ENCODE data around the gene PYGM. TPM values are rescaled to one million over a fixed set of nuclear protein-coding genes. Genes with fewer than 3 reads are reported as not detected.
A peak's percentile ranks its signal among the peaks of the same experiment; 100 is the strongest.

Gene PYGM
- total and polyA plus RNA-seq, 2 of the 13 experiments (the other 11 are each of a cell fraction or from before 2014, with no cell fraction given), result 0.11 to 0.12 TPM

DNA sequence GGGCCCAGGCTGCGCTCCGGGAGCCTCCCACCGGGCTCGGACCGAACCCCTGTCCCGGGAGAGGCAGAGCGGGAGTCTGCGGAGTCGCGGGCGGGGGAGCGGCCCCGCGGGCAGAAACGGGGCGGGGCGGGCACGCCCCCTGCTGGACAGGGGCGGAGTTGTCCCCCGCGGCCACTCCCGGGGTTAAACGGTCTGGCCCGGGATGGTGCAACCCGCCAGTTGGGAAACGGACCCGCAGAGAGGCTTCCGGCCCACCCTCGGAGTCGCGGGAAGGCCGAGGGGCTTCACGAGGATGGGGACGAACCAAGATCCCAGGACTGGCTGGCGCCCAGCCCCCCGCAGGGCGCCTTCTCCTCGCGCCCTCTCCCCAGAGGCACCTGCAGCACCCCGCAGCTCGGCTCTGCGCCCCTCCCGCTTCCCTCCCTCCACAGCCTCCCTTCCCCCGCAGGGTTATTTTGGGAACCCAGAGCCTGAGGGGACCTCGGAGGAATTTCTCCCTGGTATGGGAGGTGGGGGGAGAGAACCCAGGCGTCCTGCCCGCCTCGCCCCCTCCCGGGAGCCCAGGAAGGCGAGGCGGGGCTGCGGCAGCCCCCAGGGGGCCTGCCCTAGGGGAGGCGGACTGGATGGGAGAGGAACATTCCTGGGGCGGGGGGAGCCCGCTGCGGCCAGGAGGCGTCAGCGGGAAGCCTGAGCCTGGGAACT is 16.7 kb downstream of the PYGM start (continued):
- TF ChIP-seq, protein P1, sequence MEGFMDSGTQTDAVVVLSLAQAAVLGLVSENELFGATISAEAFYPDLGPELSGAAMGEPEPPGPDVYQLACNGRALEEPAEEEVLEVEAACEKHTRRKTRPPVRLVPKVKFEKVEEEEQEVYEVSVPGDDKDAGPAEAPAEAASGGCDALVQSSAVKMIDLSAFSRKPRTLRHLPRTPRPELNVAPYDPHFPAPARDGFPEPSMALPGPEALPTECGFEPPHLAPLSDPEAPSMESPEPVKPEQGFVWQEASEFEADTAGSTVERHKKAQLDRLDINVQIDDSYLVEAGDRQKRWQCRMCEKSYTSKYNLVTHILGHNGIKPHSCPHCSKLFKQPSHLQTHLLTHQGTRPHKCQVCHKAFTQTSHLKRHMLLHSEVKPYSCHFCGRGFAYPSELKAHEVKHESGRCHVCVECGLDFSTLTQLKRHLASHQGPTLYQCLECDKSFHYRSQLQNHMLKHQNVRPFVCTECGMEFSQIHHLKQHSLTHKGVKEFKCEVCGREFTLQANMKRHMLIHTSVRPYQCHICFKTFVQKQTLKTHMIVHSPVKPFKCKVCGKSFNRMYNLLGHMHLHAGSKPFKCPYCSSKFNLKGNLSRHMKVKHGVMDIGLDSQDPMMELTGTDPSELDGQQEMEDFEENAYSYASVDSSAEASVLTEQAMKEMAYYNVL (CRISPR knock-in tag; IDR thresholded peaks at IDR 0.05; ENCODE audit: borderline replicate concordance), result peak; percentile 18; the same call in 1 of the 2 replicates
- no peak for TF ChIP-seq ATF1 (CRISPR knock-in tag; IDR thresholded peaks at IDR 0.05)
- TF ChIP-seq ARNT2 (CRISPR knock-in tag; IDR thresholded peaks at IDR 0.05; ENCODE audit: low read depth), result no peak
- TF ChIP-seq, protein P2, sequence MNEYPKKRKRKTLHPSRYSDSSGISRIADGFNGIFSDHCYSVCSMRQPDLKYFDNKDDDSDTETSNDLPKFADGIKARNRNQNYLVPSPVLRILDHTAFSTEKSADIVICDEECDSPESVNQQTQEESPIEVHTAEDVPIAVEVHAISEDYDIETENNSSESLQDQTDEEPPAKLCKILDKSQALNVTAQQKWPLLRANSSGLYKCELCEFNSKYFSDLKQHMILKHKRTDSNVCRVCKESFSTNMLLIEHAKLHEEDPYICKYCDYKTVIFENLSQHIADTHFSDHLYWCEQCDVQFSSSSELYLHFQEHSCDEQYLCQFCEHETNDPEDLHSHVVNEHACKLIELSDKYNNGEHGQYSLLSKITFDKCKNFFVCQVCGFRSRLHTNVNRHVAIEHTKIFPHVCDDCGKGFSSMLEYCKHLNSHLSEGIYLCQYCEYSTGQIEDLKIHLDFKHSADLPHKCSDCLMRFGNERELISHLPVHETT (CRISPR knock-in tag; conservative IDR thresholded peaks at IDR 0.05), result no peak
- no peak for TF ChIP-seq GFI1 (CRISPR knock-in tag; IDR thresholded peaks at IDR 0.05; ENCODE audit: borderline replicate concordance)
- no peak for TF ChIP-seq CREB1 (IDR thresholded peaks at IDR 0.05)
- TF ChIP-seq CREB1 (CRISPR knock-in tag; IDR thresholded peaks at IDR 0.05), result no peak
- no peak for TF ChIP-seq SMARCC2 (IDR thresholded peaks at IDR 0.05)
- no peak for TF ChIP-seq RBAK (CRISPR knock-in tag; IDR thresholded peaks at IDR 0.05)
- TF ChIP-seq, protein P3, sequence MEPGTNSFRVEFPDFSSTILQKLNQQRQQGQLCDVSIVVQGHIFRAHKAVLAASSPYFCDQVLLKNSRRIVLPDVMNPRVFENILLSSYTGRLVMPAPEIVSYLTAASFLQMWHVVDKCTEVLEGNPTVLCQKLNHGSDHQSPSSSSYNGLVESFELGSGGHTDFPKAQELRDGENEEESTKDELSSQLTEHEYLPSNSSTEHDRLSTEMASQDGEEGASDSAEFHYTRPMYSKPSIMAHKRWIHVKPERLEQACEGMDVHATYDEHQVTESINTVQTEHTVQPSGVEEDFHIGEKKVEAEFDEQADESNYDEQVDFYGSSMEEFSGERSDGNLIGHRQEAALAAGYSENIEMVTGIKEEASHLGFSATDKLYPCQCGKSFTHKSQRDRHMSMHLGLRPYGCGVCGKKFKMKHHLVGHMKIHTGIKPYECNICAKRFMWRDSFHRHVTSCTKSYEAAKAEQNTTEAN (CRISPR knock-in tag; conservative IDR thresholded peaks at IDR 0.05), result no peak
- no peak for TF ChIP-seq ZNF629 (CRISPR knock-in tag; conservative IDR thresholded peaks at IDR 0.05)
- TF ChIP-seq, protein P4, sequence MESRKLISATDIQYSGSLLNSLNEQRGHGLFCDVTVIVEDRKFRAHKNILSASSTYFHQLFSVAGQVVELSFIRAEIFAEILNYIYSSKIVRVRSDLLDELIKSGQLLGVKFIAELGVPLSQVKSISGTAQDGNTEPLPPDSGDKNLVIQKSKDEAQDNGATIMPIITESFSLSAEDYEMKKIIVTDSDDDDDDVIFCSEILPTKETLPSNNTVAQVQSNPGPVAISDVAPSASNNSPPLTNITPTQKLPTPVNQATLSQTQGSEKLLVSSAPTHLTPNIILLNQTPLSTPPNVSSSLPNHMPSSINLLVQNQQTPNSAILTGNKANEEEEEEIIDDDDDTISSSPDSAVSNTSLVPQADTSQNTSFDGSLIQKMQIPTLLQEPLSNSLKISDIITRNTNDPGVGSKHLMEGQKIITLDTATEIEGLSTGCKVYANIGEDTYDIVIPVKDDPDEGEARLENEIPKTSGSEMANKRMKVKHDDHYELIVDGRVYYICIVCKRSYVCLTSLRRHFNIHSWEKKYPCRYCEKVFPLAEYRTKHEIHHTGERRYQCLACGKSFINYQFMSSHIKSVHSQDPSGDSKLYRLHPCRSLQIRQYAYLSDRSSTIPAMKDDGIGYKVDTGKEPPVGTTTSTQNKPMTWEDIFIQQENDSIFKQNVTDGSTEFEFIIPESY (CRISPR knock-in tag; IDR thresholded peaks at IDR 0.05), result no peak
- TF ChIP-seq, protein P5, sequence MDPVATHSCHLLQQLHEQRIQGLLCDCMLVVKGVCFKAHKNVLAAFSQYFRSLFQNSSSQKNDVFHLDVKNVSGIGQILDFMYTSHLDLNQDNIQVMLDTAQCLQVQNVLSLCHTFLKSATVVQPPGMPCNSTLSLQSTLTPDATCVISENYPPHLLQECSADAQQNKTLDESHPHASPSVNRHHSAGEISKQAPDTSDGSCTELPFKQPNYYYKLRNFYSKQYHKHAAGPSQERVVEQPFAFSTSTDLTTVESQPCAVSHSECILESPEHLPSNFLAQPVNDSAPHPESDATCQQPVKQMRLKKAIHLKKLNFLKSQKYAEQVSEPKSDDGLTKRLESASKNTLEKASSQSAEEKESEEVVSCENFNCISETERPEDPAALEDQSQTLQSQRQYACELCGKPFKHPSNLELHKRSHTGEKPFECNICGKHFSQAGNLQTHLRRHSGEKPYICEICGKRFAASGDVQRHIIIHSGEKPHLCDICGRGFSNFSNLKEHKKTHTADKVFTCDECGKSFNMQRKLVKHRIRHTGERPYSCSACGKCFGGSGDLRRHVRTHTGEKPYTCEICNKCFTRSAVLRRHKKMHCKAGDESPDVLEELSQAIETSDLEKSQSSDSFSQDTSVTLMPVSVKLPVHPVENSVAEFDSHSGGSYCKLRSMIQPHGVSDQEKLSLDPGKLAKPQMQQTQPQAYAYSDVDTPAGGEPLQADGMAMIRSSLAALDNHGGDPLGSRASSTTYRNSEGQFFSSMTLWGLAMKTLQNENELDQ (CRISPR knock-in tag; IDR thresholded peaks at IDR 0.05; ENCODE audit: borderline replicate concordance), result no peak
- no peak for TF ChIP-seq HMG20B (CRISPR knock-in tag; conservative IDR thresholded peaks at IDR 0.05)
- TF ChIP-seq, protein P6, sequence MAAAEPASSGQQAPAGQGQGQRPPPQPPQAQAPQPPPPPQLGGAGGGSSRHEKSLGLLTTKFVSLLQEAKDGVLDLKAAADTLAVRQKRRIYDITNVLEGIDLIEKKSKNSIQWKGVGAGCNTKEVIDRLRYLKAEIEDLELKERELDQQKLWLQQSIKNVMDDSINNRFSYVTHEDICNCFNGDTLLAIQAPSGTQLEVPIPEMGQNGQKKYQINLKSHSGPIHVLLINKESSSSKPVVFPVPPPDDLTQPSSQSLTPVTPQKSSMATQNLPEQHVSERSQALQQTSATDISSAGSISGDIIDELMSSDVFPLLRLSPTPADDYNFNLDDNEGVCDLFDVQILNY (CRISPR knock-in tag; conservative IDR thresholded peaks at IDR 0.05), result no peak
- 0 out of 2 replicates have a peak, but pooled peaks have one; percentile 14 for TF ChIP-seq TBX2 (CRISPR knock-in tag; IDR thresholded peaks at IDR 0.05; ENCODE audit: borderline replicate concordance)
- no peak for TF ChIP-seq POLR2A (IDR thresholded peaks at IDR 0.05; ENCODE audit: insufficient read depth in 1 of 2, low read depth in 2 of 2, low read length in 2 of 2)
- TF ChIP-seq NPAS2 (CRISPR knock-in tag; IDR thresholded peaks at IDR 0.05; ENCODE audit: borderline replicate concordance), result no peak
- TF ChIP-seq ZNF337 (CRISPR knock-in tag; IDR thresholded peaks at IDR 0.05; ENCODE audit: borderline replicate concordance, low read depth), result no peak
- no peak for TF ChIP-seq DNMT3B (CRISPR knock-in tag; conservative IDR thresholded peaks at IDR 0.05)

All from HepG2 (cell line).